SK-N-SH (cell line): ENCODE data around the gene DPEP3. TPM values are rescaled to one million over a fixed set of nuclear protein-coding genes. Genes with fewer than 3 reads are reported as not detected.

Experiments used
- CTCF ChIA-PET: fragments of 300-600, 350-600 bp; formaldehyde crosslinking; extraction: SDS; loops from one replicate; lab custom pipeline; 2021; lab: Yijun Ruan, JAX
- POLR2A ChIA-PET: fragments of 350-600 bp; sonication (Branson Sonifier 250); formaldehyde crosslinking; extraction: SDS; loops from one replicate; lab custom pipeline; 2020; ENCODE audit warnings: antibody characterized with exemption, inconsistent platforms; lab: Yijun Ruan, JAX
- DNase-seq: peaks from one replicate; pipeline ENCODE4 v3.0.0; 2012
- H2AFZ ChIP-seq: fragments of 200-600 bp; sonication (generic); 2 replicates; pipeline ENCODE4 v1.8.1; 2016; ENCODE audit warnings: antibody characterized with exemption, mild to moderate bottlenecking, low read depth
- H3F3A ChIP-seq: fragments of 200-600 bp; sonication (generic); replicated peaks from 2 replicates; pipeline ENCODE3; 2016; ENCODE audit warnings: antibody characterized with exemption, mild to moderate bottlenecking; ENCODE audit not compliant: insufficient read depth
- H3K27ac ChIP-seq, 2 experiments: fragments of 200-500 bp in 1 of 2; fragments of 200-600 bp in 1 of 2; sonication (Bioruptor generic) in 1 of 2; sonication (generic), shearing (Covaris generic) in 1 of 2; 2 replicates each; pipeline versions ENCODE4 v1.5.1 to v1.6.1; 2014 to 2016; ENCODE audit warnings: low read depth in 2 of 2, inconsistent platforms in 1 of 2, low read length in 1 of 2, mild to moderate bottlenecking in 1 of 2, mixed read lengths in 1 of 2
- H3K27me3 ChIP-seq: fragments of 200-600 bp; sonication (generic), shearing (Covaris generic); 2 replicates; pipeline ENCODE4 v1.6.1; 2016; ENCODE audit warnings: mixed run types; ENCODE audit not compliant: insufficient read depth
- H3K36me3 ChIP-seq, 2 experiments: fragments of 200-500 bp in 1 of 2; fragments of 200-600 bp in 1 of 2; sonication (Bioruptor generic) in 1 of 2; sonication (generic) in 1 of 2; replicated peaks in 1 of 2; 2 replicates each; pipeline versions ENCODE3 to v1.5.1; 2014 to 2016; ENCODE audit warnings: low read length in 1 of 2, mild to moderate bottlenecking in 1 of 2; ENCODE audit not compliant: insufficient read depth in 2 of 2, control insufficient read depth in 1 of 2
- H3K4me1 ChIP-seq, 2 experiments: fragments of 200-500 bp in 1 of 2; fragments of 200-600 bp in 1 of 2; sonication (Bioruptor generic) in 1 of 2; sonication (generic), shearing (Covaris generic) in 1 of 2; 2 replicates each; pipeline versions ENCODE4 v1.5.1 to v1.6.1; 2014 to 2016; ENCODE audit warnings: low read depth in 1 of 2, low read length in 1 of 2, mixed run types in 1 of 2; ENCODE audit not compliant: insufficient read depth in 2 of 2, control insufficient read depth in 1 of 2
- H3K4me2 ChIP-seq: fragments of 200-600 bp; sonication (generic), shearing (Covaris generic); 2 replicates; pipeline ENCODE4 v1.6.1; 2017; ENCODE audit warnings: mixed run types
- H3K4me3 ChIP-seq, 2 experiments: fragments of 200-500 bp in 1 of 2; fragments of 200-600 bp in 1 of 2; sonication (Bioruptor generic) in 1 of 2; sonication (generic), shearing (Covaris generic) in 1 of 2; 2 replicates each; pipeline versions ENCODE4 v1.5.1 to v1.8.1; 2014 to 2016; ENCODE audit warnings: low read depth in 2 of 2, inconsistent platforms in 1 of 2, low read length in 1 of 2, mild to moderate bottlenecking in 1 of 2, mixed read lengths in 1 of 2, moderate library complexity in 1 of 2
- H3K79me2 ChIP-seq: fragments of 200-600 bp; sonication (generic); 2 replicates; pipeline ENCODE4 v1.8.1; 2017; ENCODE audit warnings: mild to moderate bottlenecking; ENCODE audit not compliant: insufficient read depth
- H3K9ac ChIP-seq: fragments of 200-600 bp; sonication (generic); 2 replicates; pipeline ENCODE4 v1.6.1; 2017; ENCODE audit warnings: mixed run types
- H3K9me2 ChIP-seq: fragments of 200-600 bp; sonication (generic); 2 replicates; pipeline ENCODE4 v1.6.1; 2017; ENCODE audit warnings: mixed run types
- H3K9me3 ChIP-seq: fragments of 200-600 bp; sonication (generic); 2 replicates; pipeline ENCODE4 v1.6.1; 2017; ENCODE audit warnings: mixed run types, mild to moderate bottlenecking, moderate library complexity
- H4K20me1 ChIP-seq: fragments of 200-600 bp; sonication (generic); 2 replicates; pipeline ENCODE4 v1.6.1; 2017; ENCODE audit warnings: mild to moderate bottlenecking, mixed run types; ENCODE audit not compliant: insufficient read depth
- CTCF ChIP-seq: fragments of 200-600 bp; sonication (generic); IDR thresholded peaks from 2 replicates; pipeline ENCODE4 v1.6.1; 2017; ENCODE audit warnings: antibody characterized with exemption, mild to moderate bottlenecking, moderate library complexity
- ELF1 ChIP-seq: IDR thresholded peaks from 2 replicates; pipeline ENCODE4 v1.4.0; 2012
- EZH2phosphoT487 ChIP-seq: fragments of 200-600 bp; sonication (generic); IDR thresholded peaks from 2 replicates; pipeline ENCODE4 v1.6.1; 2017; ENCODE audit warnings: low read depth, mixed run types, mild to moderate bottlenecking, antibody characterized with exemption, moderate library complexity, borderline replicate concordance
- FOSL2 ChIP-seq: IDR thresholded peaks from 2 replicates; pipeline ENCODE4 v1.4.0; 2012; ENCODE audit warnings: low read depth, mild to moderate bottlenecking, moderate library complexity, borderline replicate concordance
- FOXJ3 ChIP-seq: sonication (generic); formaldehyde crosslinking; IDR thresholded peaks from 2 replicates; pipeline ENCODE4 v1.5.1; 2020; ENCODE audit warnings: mild to moderate bottlenecking, missing genetic modification reagents
- GATA2 ChIP-seq: sonication (generic); formaldehyde crosslinking; IDR thresholded peaks from 2 replicates; pipeline ENCODE4 v1.5.0; 2020; ENCODE audit warnings: mild to moderate bottlenecking, missing genetic modification reagents
- MEF2A ChIP-seq: IDR thresholded peaks from 2 replicates; pipeline ENCODE4 v1.4.0; 2012; ENCODE audit warnings: low read depth, borderline replicate concordance
- MXI1 ChIP-seq: IDR thresholded peaks from 2 replicates; pipeline ENCODE4 v1.6.1; 2012; ENCODE audit warnings: mild to moderate bottlenecking, low read depth, low read length, improper control_type of control experiment
- NFIC ChIP-seq: IDR thresholded peaks from 2 replicates; pipeline ENCODE4 v1.4.0; 2012; ENCODE audit warnings: borderline replicate concordance
- NRF1 ChIP-seq: IDR thresholded peaks from 2 replicates; pipeline ENCODE4 v1.6.1; 2012; ENCODE audit warnings: low read depth, mild to moderate bottlenecking, low read length
- PBX3 ChIP-seq: IDR thresholded peaks from 2 replicates; pipeline ENCODE4; 2012
- RCOR1 ChIP-seq: fragments of 150-350 bp; IDR thresholded peaks from 2 replicates; pipeline ENCODE4 v1.6.1; 2017; ENCODE audit warnings: antibody characterized with exemption, low read length
- REST ChIP-seq: IDR thresholded peaks from 2 replicates; pipeline ENCODE4 v1.6.1; 2012; ENCODE audit warnings: mild to moderate bottlenecking, low read depth, low read length, moderate library complexity
- SIN3A ChIP-seq: IDR thresholded peaks from 2 replicates; pipeline ENCODE4 v1.6.1; 2012; ENCODE audit warnings: low read depth, mild to moderate bottlenecking, low read length, moderate library complexity, borderline replicate concordance
- USF2 ChIP-seq: fragments of 150-350 bp; IDR thresholded peaks from 2 replicates; pipeline ENCODE4 v1.6.1; 2017; ENCODE audit warnings: antibody characterized with exemption, low read length, low read depth, borderline replicate concordance
- YY1 ChIP-seq: IDR thresholded peaks from 2 replicates; pipeline ENCODE4 v1.4.0; 2012; ENCODE audit warnings: low read depth, mild to moderate bottlenecking
- ZBTB33 ChIP-seq: IDR thresholded peaks from 2 replicates; pipeline ENCODE4 v1.4.0; 2012; ENCODE audit warnings: low read depth, borderline replicate concordance
- WGBS: methylation state at CpG from one replicate; pipeline ENCODE4 v1.1.6; 2017; ENCODE audit warnings: low lambda C conversion rate; 5-methylcytosine and 5-hydroxymethylcytosine counted together
- polyA plus RNA-seq, 3 experiments: library from polyadenylated mRNA; depleted of rRNA; stranded (reverse); fragments of >200 nt; gene quantifications; 2 replicates each; pipeline ENCODE4 v1.2.3, GENCODE V29; 2012

DPEP3 gene
- polyA plus RNA-seq, 1 of the 3 experiments (the other 2 are of a cell fraction), result not detected

- Histone ChIP-seq H3K36me3 (peaks cover 5 to 78% of the 10 kb centered on the region in 2 experiments), H3K9ac (no peak overlapping the region)
Observed at GRCh38 chr16:67949645-67950044, 30.7 kb downstream of the DPEP3 start.

More at GRCh38 chr16:67949645-67950044, 30.7 kb downstream of the DPEP3 start:
- no peak overlapping the region for H3K27ac ChIP-seq
- H3K27me3 ChIP-seq, result no peaks in the 10 kb centered on the region
- H2AFZ ChIP-seq, result no peak overlapping the region
- peaks cover 0 to 8% of the 10 kb centered on the region in 2 experiments; a peak in 1 of 4 replicates for H3K4me1 ChIP-seq
- H3K9me3 ChIP-seq, result no peaks in the 10 kb centered on the region
- H3K4me3 ChIP-seq, result no peak overlapping the region
- DNase-seq, result no peak
- peaks cover 7% of the 10 kb centered on the region for H3F3A ChIP-seq
- TF ChIP-seq PBX3 (no peak), SIN3A (no peak), ZBTB33 (no peak), CTCF (no peak), USF2 (no peak), FOSL2 (no peak), YY1 (no peak), NRF1 (no peak), REST (no peak), ELF1 (no peak), EZH2phosphoT487 (no peak), FOXJ3 (CRISPR knock-in tag) (no peak), GATA2 (CRISPR knock-in tag) (no peak), MEF2A (no peak), RCOR1 (no peak), MXI1 (no peak), NFIC (no peak)
- H3K4me2 ChIP-seq, result no peak overlapping the region
- H4K20me1 ChIP-seq, result no peaks in the 10 kb centered on the region
- WGBS, result no CpG with 5 or more reads among the region's 11 CpGs
- CTCF ChIA-PET, result interaction anchor here (0.6 to 2.5 kb wide), 5 partner anchors 8 to 854 kb away, joined by 3 to 9 read pairs (median 3); partner anchors contain the start of gene PSKH1
- no peaks in the 10 kb centered on the region for H3K9me2 ChIP-seq
- POLR2A ChIA-PET, result interaction anchor here (1.1 kb wide), 1 partner anchor 9 kb away, joined by 4 read pairs; no protein-coding TSS in a partner anchor
- H3K79me2 ChIP-seq, result peaks cover 10% of the 10 kb centered on the region; the same call in 1 of the 2 replicates
